ENCODE measurements around the gene ALDH1A1.

DNA sequence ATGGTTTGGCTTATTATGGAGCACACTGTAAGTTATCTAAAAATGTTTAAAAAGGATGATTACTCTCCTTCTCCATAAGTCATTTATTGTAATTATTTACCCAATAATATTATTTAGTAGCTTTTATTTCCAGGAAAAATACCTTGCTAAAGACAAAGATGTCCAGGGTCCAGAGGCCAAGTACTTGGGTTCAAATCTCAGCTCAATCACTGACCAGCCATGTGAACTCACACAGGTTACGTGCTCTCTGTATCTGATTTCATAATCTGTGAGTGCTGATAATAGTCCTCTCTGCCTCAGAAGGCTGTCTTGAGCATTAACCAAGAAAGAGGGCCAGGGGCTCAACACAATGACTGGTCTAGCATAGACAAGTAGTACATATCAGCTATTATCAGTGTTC lies 27.0 kb downstream of the ALDH1A1 start:
- TF ChIP-seq, protein P1, sequence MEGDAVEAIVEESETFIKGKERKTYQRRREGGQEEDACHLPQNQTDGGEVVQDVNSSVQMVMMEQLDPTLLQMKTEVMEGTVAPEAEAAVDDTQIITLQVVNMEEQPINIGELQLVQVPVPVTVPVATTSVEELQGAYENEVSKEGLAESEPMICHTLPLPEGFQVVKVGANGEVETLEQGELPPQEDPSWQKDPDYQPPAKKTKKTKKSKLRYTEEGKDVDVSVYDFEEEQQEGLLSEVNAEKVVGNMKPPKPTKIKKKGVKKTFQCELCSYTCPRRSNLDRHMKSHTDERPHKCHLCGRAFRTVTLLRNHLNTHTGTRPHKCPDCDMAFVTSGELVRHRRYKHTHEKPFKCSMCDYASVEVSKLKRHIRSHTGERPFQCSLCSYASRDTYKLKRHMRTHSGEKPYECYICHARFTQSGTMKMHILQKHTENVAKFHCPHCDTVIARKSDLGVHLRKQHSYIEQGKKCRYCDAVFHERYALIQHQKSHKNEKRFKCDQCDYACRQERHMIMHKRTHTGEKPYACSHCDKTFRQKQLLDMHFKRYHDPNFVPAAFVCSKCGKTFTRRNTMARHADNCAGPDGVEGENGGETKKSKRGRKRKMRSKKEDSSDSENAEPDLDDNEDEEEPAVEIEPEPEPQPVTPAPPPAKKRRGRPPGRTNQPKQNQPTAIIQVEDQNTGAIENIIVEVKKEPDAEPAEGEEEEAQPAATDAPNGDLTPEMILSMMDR (IDR thresholded peaks at IDR 0.05; ENCODE audit: insufficient read depth, low read depth, low read length) = no peak
- TF ChIP-seq EZH2 (IDR thresholded peaks at IDR 0.05; ENCODE audit: insufficient read depth, low read length) = no peak

Data from astrocyte (in vitro differentiated cells and primary cell).